GM21515 (cell line): Measurements from ENCODE around the gene TMEM221.
"Not testable (repeated sequence)": the region's sequence is repeated elsewhere in the genome, so short reads cannot be mapped to it uniquely, and the experiment has no call there.

Source experiments
- ATAC-seq: cut with Tn5 transposase; IDR thresholded peaks from one replicate; pipeline ENCODE4 v1.9.1; 2021; ENCODE audit not compliant: unreplicated experiment

Gene TMEM221

DNA sequence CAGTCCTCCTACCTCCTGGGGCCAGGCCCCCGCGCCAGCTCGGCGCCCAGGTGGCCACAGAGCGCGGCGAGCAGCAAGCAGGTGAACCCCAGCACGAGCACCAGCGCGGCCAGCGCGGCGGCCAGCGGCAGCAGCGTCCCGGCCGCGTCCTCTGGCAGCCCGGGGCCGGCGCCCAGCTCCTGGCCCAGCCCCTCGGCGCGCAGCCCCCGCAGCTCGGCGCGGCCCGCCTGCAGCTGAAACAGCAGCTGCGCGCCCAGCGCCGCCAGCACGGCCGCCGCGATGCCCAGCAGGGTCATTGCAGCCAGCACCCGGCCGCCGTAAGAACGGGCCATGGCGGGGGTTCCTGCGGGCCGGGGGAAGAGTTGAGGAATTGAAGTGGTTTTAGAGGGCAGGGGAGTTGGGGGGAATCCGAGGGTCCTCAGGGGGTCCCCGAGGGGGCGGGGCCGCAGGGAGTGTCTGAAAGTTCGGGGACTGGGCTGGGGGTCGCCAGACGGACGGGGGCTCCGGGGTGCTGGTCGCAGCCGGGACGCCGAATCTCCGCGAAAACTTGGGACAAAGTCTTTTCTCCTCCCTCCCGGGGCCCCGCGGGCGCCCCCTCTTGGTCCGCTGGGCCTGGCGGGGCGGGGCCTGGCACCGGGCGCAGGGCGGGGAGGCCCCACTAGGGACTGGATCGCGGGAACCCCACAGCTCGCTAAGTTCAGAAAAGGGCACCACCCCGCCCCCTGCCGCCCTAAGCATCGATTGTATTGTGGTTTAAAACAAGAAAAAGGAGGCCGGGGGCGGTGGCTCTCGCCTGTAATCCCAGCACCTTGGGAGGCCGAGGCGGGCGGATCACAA is at the start of gene TMEM221:
TMEM221 (minus strand) TSS at position 538 of the 837 bp plus-strand sequence; CDS start at position 332, 206 bp downstream.
- no peak for ATAC-seq

DNA sequence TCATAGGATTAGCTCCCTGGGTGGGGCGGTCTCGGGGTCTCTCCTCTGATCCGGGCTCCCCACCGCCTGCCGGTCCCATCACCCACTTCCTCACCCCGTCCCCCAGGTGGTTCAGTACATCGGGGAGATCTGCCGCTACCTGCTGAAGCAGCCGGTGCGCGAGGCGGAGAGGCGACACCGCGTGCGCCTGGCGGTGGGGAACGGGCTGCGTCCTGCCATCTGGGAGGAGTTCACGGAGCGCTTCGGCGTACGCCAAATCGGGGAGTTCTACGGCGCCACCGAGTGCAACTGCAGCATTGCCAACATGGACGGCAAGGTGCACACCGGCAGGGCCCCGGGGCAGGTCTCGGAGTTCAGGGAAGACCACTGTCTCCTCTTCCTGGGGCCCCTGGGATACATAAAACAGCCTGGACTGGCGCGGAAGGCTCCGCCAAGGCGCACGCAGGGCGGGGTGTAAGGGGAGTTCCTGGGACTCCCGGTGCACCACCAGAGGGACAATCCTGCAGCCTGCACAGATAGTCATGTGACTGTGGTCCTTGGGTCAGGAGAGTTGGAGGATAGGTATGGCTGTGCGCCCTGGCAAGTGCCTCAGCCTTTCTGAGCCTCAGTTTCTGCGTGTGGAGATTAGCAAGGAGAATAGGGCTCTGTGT is 48.8 kb upstream of the TMEM221 start:
- ATAC-seq, result no peak

DNA sequence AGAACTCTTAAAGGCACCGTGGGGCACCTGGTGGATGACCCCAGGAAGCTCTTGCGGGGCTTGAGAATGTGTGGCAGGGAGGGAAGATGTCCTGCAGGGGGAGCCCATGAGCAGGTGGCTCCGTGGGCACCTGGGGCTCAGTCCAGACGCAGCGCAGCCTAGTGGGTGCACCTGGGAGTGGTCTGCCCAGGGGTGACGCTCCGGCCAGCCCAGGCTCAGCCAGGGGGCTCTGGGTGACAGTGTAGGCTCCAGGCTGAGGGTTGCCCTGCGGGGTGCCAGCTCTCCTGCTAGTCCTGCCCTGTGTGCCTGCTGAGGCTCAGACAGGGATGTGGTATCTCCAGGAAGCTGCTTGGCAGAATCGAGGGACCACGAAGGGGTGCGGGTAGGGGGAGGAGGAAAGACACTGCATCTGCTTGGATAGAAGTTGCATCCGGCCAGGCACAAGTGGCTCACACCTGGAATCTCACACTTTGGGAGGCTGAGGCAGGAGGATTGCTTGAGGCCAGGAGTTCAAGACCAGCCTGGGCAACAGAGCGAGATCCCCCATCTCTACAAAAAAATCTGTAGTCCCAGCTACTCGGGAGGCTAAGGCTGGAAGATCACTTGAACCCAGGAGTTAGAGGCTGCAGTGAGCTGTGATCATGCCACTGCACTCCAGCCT is 48.0 kb upstream of the TMEM221 start:
- ATAC-seq, result peak; percentile 83

DNA sequence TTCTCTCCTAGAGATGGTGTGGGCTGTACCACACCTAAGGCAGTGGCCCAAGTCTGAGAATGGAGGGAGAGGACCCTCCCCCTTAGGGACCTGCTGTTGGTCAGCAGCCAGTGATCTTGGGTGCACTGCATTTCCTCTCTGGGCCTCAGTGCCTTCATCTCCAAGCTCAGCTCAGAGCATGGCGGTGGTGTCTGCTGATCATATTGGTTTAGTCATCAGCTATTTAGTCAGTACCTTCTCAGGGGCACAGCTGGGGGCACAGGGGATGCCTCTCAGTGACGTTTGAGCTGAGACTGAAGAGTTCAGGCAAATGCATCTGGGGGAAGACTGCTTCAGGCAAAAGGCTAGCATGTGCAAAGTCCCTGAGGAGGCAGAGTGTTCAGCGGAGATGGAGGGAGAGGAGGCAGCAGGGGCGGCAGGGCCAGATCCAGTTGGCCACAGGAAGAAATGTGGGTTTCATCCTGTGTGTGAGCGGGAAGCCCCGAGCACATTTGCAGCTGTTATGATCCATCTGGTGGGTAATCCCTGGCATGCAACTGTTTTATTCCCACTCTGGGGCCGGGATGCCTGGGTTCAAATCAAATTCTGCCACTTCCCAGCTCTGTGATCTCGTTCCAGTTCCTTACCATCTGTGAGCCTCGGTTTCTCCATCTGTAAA is 47.3 kb upstream of the TMEM221 start:
- no peak for ATAC-seq

GRCh38 chr19:17491287-17491686 is 42.8 kb upstream of the TMEM221 start:
- no peak for ATAC-seq

DNA sequence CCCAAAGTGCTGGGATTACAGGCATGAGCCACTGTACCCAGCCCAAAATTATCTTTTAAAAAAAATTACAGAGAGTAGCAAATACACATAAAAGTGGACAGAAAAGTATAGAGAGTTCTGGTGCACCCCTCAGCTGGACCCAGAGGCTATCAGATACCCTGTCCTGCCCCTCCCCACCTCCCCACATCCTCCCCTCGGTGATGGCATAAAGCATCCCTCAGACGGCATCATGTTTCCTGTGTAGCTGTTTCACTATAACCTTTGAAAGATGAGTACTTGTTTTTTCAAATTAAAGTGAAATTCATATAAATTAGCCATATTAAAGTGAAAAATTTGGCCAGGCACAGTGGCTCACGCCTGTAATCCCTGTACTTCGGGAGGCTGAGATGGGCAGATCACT is 41.9 kb upstream of the TMEM221 start:
- ATAC-seq, result no peak

GRCh38 chr19:17489392-17490030 is 41.0 kb upstream of the TMEM221 start:
- ATAC-seq, result no peak

- ATAC-seq, result no peak
These were observed 40.3 kb upstream of the TMEM221 start for GRCh38 chr19:17488593-17489391.

DNA sequence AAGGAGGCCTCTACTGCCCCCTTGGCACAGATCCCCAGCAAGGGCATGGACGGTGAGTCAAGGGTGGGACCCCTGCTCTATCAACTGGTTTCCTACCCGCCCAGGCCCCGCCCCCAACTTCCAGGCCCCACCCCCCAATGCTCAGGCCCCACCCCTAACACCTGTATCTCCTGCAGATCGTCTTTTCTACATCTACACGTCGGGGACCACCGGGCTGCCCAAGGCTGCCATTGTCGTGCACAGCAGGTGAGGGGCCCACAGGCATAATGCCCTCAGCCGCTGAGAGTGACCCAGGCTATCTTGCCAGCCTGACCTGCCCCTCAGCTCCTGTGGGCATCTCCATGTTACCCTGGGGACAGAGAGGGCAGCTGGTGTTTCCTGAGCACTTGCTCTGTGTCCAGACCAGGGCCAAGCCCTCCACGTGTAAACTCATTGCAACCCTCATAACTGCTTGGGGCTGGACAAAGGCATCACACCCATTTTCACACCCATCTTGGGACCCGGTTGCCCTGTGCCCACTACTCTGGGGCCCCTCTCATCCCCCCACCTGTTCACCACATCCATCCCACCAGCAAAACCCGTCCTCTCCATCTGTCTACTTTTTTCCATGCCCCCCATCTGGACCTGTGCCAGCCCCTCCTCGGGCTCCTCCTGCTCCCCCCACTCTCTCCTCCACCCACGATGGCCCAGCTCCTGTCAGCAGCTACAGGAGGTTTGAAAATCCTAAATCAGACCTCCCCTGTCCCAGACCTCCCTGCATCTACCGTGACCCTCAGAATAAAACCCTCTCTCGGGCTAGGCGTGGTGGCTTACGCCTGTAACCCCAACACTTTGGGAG is 39.0 kb upstream of the TMEM221 start:
- ATAC-seq, result no peak

DNA sequence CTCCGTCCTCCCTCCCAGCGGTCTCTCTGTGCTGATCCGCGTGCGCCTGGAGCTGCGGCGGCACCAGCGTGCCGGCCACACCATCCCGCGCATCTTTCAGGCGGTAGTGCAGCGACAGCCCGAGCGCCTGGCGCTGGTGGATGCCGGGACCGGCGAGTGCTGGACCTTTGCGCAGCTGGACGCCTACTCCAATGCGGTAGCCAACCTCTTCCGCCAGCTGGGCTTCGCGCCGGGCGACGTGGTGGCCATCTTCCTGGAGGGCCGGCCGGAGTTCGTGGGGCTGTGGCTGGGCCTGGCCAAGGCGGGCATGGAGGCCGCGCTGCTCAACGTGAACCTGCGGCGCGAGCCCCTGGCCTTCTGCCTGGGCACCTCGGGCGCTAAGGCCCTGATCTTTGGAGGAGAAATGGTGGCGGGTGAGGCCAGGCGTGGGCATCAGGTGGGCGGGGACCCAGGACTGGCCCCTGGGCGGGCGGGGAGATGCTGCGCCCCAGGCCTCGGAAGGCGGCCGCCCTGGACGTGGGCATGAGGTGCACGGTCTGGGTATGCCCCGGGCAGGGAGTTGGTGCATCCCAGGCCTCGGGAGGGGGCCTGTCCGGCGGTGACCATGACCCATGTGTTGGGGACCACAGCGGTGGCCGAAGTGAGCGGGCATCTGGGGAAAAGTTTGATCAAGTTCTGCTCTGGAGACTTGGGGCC is 38.2 kb upstream of the TMEM221 start:
- ATAC-seq, result no peak

DNA sequence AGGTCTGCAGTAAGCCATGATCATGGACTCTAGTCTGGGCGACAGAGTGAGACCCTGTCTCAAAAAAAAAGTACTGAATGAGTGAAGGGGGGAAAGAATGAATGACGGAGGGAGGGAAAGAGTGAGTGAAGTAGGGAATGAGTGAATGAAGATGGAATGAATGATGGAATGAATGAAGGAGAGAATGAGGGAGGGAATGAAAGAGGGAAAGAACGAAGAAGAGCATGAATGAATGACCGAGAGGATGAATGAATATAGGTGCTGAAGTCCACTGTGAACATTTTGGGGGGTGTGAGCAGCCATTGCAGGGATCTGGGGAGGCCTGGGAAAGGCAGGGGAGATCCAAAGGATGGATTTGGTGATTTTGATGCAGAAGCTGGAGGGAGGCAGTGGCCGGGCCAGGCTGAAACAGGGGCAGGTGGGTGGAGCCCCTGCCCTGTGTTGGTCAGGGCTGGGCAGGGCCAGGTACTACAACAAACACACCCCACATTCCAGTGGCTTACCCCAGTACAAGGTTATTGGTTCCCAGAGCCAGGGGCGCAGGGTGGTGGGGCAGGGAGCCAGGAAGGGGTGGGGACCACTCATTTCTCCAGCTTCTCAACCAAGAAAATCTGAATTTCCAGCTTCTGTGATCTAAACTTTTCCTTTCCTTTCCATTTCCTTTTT is 36.2 kb upstream of the TMEM221 start:
- ATAC-seq, result no peak

DNA sequence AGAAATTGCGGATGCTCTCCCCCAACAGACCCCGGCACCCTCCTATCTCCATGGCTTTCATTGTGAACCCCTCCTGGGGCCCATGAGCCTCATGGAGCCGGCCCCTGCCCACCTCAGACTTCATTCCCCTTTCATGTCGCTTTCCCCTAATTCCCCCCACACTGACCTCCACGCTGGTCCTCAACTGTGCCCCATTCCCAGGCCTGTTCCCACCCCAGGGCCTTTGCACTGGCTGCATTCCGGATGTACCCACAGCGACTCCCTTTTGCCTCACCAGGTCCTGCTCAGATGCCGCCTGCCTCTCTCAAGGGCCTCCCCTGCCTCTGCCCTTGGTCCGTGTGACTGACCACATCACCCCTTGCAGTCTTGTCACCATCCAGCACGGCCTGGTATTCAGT is 35.1 kb upstream of the TMEM221 start:
- ATAC-seq, result no peak

GRCh38 chr19:17482877-17483604 is 34.6 kb upstream of the TMEM221 start:
- no peak for ATAC-seq

DNA sequence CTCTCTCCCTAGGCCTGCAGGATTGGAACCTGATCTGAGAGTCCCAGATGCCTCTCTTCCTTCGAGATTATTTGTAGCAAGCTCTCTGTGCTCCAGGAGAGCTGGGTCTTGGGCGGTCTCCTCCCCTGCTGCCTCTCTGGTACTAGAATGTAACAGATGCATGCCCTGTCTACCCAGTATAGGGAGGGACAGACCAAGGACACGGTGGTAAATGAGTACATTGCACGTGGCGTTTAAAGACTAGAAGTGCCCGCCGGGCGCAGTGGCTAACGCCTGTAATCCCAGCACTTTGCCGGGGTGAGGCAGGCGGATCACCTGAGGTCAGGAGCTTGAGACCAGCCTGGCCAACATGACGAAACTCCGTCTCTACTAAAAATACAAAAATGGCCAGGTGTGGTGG is 33.5 kb upstream of the TMEM221 start:
- no peak for ATAC-seq

DNA sequence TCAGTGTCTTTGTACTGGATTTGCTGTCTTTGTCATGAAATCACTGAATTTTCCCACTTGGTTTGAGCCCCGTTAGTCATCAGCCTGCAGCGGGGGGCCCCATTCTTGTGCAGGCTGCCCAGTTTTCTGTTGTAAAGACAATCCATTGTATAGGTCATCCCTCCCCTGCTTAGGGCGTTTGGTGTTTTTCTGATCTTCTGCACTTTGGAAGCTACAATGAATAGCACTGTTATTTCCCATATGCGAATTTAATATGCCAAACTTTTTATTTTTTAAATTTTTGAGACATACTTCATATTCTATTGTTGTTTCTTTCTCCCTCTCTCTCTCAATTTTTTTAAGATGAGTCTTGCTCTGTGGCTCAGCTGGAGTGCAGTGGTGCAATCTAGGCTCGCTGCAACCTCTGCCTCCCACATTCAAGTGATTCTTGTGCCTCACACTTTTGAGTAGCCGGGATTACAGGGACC is 30.9 kb upstream of the TMEM221 start:
- no peak for ATAC-seq

DNA sequence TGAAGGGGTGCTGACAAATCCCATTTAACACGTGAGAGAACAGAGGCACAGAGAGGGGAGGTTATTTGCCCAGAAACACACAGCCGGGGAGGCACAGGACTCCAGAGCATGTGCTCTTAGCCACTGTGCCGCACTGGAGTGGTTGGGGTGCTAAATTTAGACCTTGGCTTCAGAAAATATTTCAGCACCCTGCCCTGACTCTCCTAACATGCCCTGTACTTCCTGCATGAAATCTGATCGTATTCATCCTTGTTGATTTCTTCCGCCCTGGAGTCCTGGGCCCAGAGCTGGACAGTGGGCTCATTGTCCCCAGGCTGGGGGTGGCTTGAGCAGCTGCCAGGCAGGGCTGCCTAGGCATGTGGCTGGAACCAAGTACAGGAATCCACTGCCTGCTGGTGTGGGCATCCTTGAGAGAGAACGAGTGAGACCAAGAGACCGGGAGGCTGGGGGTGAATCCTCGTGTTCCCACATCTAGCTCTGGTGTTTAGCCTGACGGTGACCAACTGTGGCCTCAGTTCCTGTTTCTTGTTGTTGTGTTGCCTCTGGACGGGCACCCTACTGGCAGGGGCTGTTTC is 27.2 kb upstream of the TMEM221 start:
- ATAC-seq, result no peak

GRCh38 chr19:17475011-17475540 is 26.6 kb upstream of the TMEM221 start:
- ATAC-seq, result not testable (repeated sequence)
